Measurements from ENCODE around the gene SH3BP1. TPM values are rescaled to one million over a fixed set of nuclear protein-coding genes. Genes with fewer than 3 reads are reported as not detected.
"Not testable (repeated sequence)": the region's sequence is repeated elsewhere in the genome, so short reads cannot be mapped to it uniquely, and the experiment has no call there.

Gene SH3BP1
- total RNA-seq (100 to 1,000 TPM in 2 of 5 experiments, 10 to 100 TPM in 3; 66.4 to 157 (median 89.2) TPM), polyA plus RNA-seq (10 to 100 TPM; 12.9 to 23.0 TPM), total RNA-seq (18.4 reads per million, percentile 48 among the genes with 10 or more reads in this experiment)

GRCh38 chr22:37639070-37639760, at the start of gene SH3BP1:
Gene SH3BP1, plus strand, starts transcription at chr22:37639669. Its CDS starts 119 bp downstream, at chr22:37639788.
- Histone ChIP-seq H3K4me3 (ENCODE audit: low read length) (peak within 1 kb of the TSS; percentile 71), H3K9me3 (ENCODE audit: control insufficient read depth in 2 of 3, low read length in 3 of 3) (no peaks in the 10 kb centered on the region), H3K4me1 (ENCODE audit: control insufficient read depth in 2 of 2, insufficient read depth in 2 of 2, low read length in 2 of 2) (peaks cover 68 to 79% of the 10 kb centered on the region in 2 donors), H3K27me3 (ENCODE audit: control insufficient read depth in 2 of 2, insufficient read depth in 2 of 2, low read length in 2 of 2) (no peaks in the 10 kb centered on the region), H3K36me3 (ENCODE audit: control insufficient read depth in 2 of 3, insufficient read depth in 3 of 3, low read length in 3 of 3) (peaks cover under 1 to 36% (median 20%) of the 10 kb centered on the region in 3 experiments), H3K27ac (ENCODE audit: low read depth, low read length) (peak within 1 kb of the TSS; percentile 81)
- peaks cover 28 to 75% (median 66%) of the 10 kb centered on the region in 7 donors for H3K4me1 Mint-ChIP-seq
- peak within 1 kb of the TSS; percentile 80 to 98 (median 93) for H3K27ac Mint-ChIP-seq
- ATAC-seq: peak; percentile 46
- peak in 8 of 9 donors; percentile 30 to 74 (median 46) for DNase-seq
- POLR2A ChIA-PET: interaction anchor here (0.9 to 10.1 kb wide), 6 partner anchors 7 to 37 kb away, joined by 3 to 135 read pairs (median 56); partner anchors contain the start of genes GGA1, LGALS1 and PDXP
- H3K36me3 Mint-ChIP-seq: peaks cover 0 to 17% (median 8%) of the 10 kb centered on the region in 5 donors
- H3K9me3 Mint-ChIP-seq: no peaks in the 10 kb centered on the region
- H3K27me3 Mint-ChIP-seq: no peaks in the 10 kb centered on the region
- peak within 1 kb of the TSS; percentile 85 to 99 (median 96) for H3K4me3 Mint-ChIP-seq
- intact Hi-C loops (cut with micrococcal nuclease): loop anchor here (1.0 to 5.0 kb wide), 4 partner anchors 19 to 108 kb away; partner anchors contain the start of genes GGA1 (in 2 of the 2) and PDXP (in 2 of the 2)
- CTCF ChIA-PET: interaction anchor here (2.8 to 17.3 kb wide), 3 partner anchors 14 to 41 kb away, joined by 10 to 292 read pairs (median 254); partner anchors contain the start of genes LGALS1 and NOL12

GRCh38 chr22:37591081-37591480, 48.4 kb upstream of the SH3BP1 start:
- ATAC-seq: not testable (repeated sequence)
- intact Hi-C loops (cut with micrococcal nuclease): loop anchor here in 1 of 2 donors (5.0 kb wide), 1 partner anchor 104 kb away; the partner anchor contains the start of gene MFNG

GRCh38 chr22:37591823-37592404, 47.6 kb upstream of the SH3BP1 start:
- peak overlapping the region; percentile 69 to 88 (median 80) for H3K4me3 Mint-ChIP-seq
- DNase-seq (no peak), ATAC-seq (no peak)

More at GRCh38 chr22:37591081-37591480, 48.4 kb upstream of the SH3BP1 start:
- peak overlapping the region in 2 of 9 donors; percentile 79 to 84 for H3K27ac Mint-ChIP-seq
- H3K4me1 Mint-ChIP-seq: peaks cover 11 to 14% (median 12%) of the 10 kb centered on the region in 7 donors
- ChIA-PET CTCF (interaction anchor here (0.6 to 4.4 kb wide), 6 partner anchors 17 to 911 kb away, joined by 3 to 56 read pairs (median 17); partner anchors contain the start of gene GGA1), POLR2A (interaction anchor here (1.9 to 2.6 kb wide), 3 partner anchors 17 to 25 kb away, joined by 4 to 38 read pairs (median 26); partner anchors contain the start of gene GGA1)
- H3K36me3 ChIP-seq (ENCODE audit: control insufficient read depth in 2 of 3, insufficient read depth in 3 of 3, low read length in 3 of 3); H3K27ac ChIP-seq (ENCODE audit: low read depth, low read length); H3K9me3 ChIP-seq (ENCODE audit: control insufficient read depth in 2 of 3, low read length in 3 of 3); H3K27me3 ChIP-seq (ENCODE audit: control insufficient read depth in 2 of 2, insufficient read depth in 2 of 2, low read length in 2 of 2); H3K4me1 ChIP-seq (ENCODE audit: control insufficient read depth in 2 of 2, insufficient read depth in 2 of 2, low read length in 2 of 2); H3K36me3 Mint-ChIP-seq; H3K9me3 Mint-ChIP-seq; H3K4me3 Mint-ChIP-seq; DNase-seq; H3K4me3 ChIP-seq (ENCODE audit: low read length): not testable (repeated sequence)
- H3K27me3 Mint-ChIP-seq: peaks cover 0 to 16% (median 0%) of the 10 kb centered on the region in 5 donors

GRCh38 chr22:37594237-37594636, 45.2 kb upstream of the SH3BP1 start:
- POLR2A ChIA-PET: interaction anchor here (1.3 kb wide), 1 partner anchor 11 kb away, joined by 5 read pairs; no protein-coding TSS in a partner anchor

More at GRCh38 chr22:37591823-37592404, 47.6 kb upstream of the SH3BP1 start:
- Histone ChIP-seq H3K9me3 (ENCODE audit: control insufficient read depth in 2 of 3, low read length in 3 of 3) (no peaks in the 10 kb centered on the region), H3K4me3 (ENCODE audit: low read length) (peak overlapping the region; percentile 1), H3K27ac (ENCODE audit: low read depth, low read length) (peak overlapping the region; percentile 56), H3K36me3 (ENCODE audit: control insufficient read depth in 2 of 3, insufficient read depth in 3 of 3, low read length in 3 of 3) (no peaks in the 10 kb centered on the region), H3K27me3 (ENCODE audit: control insufficient read depth in 2 of 2, insufficient read depth in 2 of 2, low read length in 2 of 2) (no peaks in the 10 kb centered on the region), H3K4me1 (ENCODE audit: control insufficient read depth in 2 of 2, insufficient read depth in 2 of 2, low read length in 2 of 2) (peaks cover 0 to 5% of the 10 kb centered on the region in 2 donors)
- intact Hi-C loops (cut with micrococcal nuclease): loop anchor here (1.0 to 5.0 kb wide), 7 partner anchors 12 to 105 kb away; partner anchors contain the start of genes GGA1 (in 2 of the 2), LGALS2 (in 1 of the 2) and MFNG (in 1 of the 2)
- Mint-ChIP-seq H3K36me3 (no peaks in the 10 kb centered on the region), H3K27ac (peak overlapping the region; percentile 6 to 96 (median 81)), H3K4me1 (peaks cover 11 to 14% (median 12%) of the 10 kb centered on the region in 7 donors), H3K27me3 (peaks cover 0 to 13% (median 0%) of the 10 kb centered on the region in 5 donors), H3K9me3 (no peaks in the 10 kb centered on the region)
- ChIA-PET POLR2A (interaction anchor here (0.8 to 2.6 kb wide), 12 partner anchors 10 to 94 kb away, joined by 3 to 38 read pairs (median 4); partner anchors contain the start of genes GGA1, LGALS2 and NOL12), CTCF (interaction anchor here (0.6 to 4.4 kb wide), 25 partner anchors 9 to 274 kb away, joined by 3 to 56 read pairs (median 6); partner anchors contain the start of genes CDC42EP1, GCAT, GGA1 and LGALS2)

GRCh38 chr22:37599153-37599552, 40.3 kb upstream of the SH3BP1 start:
- no peaks in the 10 kb centered on the region for H3K9me3 Mint-ChIP-seq
- H3K4me1 Mint-ChIP-seq: peaks cover 13 to 27% (median 22%) of the 10 kb centered on the region in 7 donors
- no peaks in the 10 kb centered on the region for H3K9me3 ChIP-seq (ENCODE audit: control insufficient read depth in 2 of 3, low read length in 3 of 3)
- POLR2A ChIA-PET: interaction anchor here (1.7 kb wide), 1 partner anchor 9 kb away, joined by 8 read pairs; the partner anchor contains the start of gene GGA1
- DNase-seq: no peak
- peaks cover 0 to 3% (median 0%) of the 10 kb centered on the region in 5 donors for H3K36me3 Mint-ChIP-seq
- H3K27ac Mint-ChIP-seq: peak overlapping the region in 1 of 9 donors; percentile 12
- H3K4me1 ChIP-seq (ENCODE audit: control insufficient read depth in 2 of 2, insufficient read depth in 2 of 2, low read length in 2 of 2): peaks cover 2 to 5% of the 10 kb centered on the region in 2 donors
- no peak overlapping the region for H3K4me3 ChIP-seq (ENCODE audit: low read length)
- no peak for ATAC-seq
- H3K36me3 ChIP-seq (ENCODE audit: control insufficient read depth in 2 of 3, insufficient read depth in 3 of 3, low read length in 3 of 3): no peaks in the 10 kb centered on the region
- no peaks in the 10 kb centered on the region for H3K27me3 ChIP-seq (ENCODE audit: control insufficient read depth in 2 of 2, insufficient read depth in 2 of 2, low read length in 2 of 2)
- no peak overlapping the region for H3K4me3 Mint-ChIP-seq
- CTCF ChIA-PET: interaction anchor here (0.9 kb wide), 1 partner anchor 58 kb away, joined by 3 read pairs; no protein-coding TSS in a partner anchor
- H3K27me3 Mint-ChIP-seq: peaks cover 0 to 25% (median 0%) of the 10 kb centered on the region in 5 donors
- H3K27ac ChIP-seq (ENCODE audit: low read depth, low read length): no peak overlapping the region
- intact Hi-C loops (cut with micrococcal nuclease): no loop called here

More at GRCh38 chr22:37594237-37594636, 45.2 kb upstream of the SH3BP1 start:
- no peak for ATAC-seq
- intact Hi-C loops (cut with micrococcal nuclease): loop anchor here in 1 of 2 donors (5.0 kb wide), 1 partner anchor 107 kb away; the partner anchor contains the start of gene MFNG
- Histone ChIP-seq H3K4me3 (ENCODE audit: low read length) (no peak overlapping the region), H3K27ac (ENCODE audit: low read depth, low read length) (no peak overlapping the region), H3K9me3 (ENCODE audit: control insufficient read depth in 2 of 3, low read length in 3 of 3) (no peaks in the 10 kb centered on the region), H3K4me1 (ENCODE audit: control insufficient read depth in 2 of 2, insufficient read depth in 2 of 2, low read length in 2 of 2) (peaks cover 0 to 5% of the 10 kb centered on the region in 2 donors), H3K27me3 (ENCODE audit: control insufficient read depth in 2 of 2, insufficient read depth in 2 of 2, low read length in 2 of 2) (no peaks in the 10 kb centered on the region), H3K36me3 (ENCODE audit: control insufficient read depth in 2 of 3, insufficient read depth in 3 of 3, low read length in 3 of 3) (no peaks in the 10 kb centered on the region)
- Mint-ChIP-seq H3K36me3 (no peaks in the 10 kb centered on the region), H3K27ac (no peak overlapping the region), H3K27me3 (peaks cover 0 to 8% (median 0%) of the 10 kb centered on the region in 5 donors), H3K9me3 (no peaks in the 10 kb centered on the region), H3K4me3 (no peak overlapping the region), H3K4me1 (peaks cover 11 to 14% (median 12%) of the 10 kb centered on the region in 7 donors)
- CTCF ChIA-PET: no interaction called here
- DNase-seq: no peak
